Heart left ventricle (tissue), 13 donors: ENCODE measurements around the gene GMPR.

Experiments
- CTCF ChIP-seq, 12 donors: fragments of 200-600 bp; sonication (generic) in 4 of 12; IDR thresholded peaks; one replicate each; pipeline versions ENCODE4 v1.5.0 to v1.8.0; 2018 to 2022; ENCODE audit warnings: antibody characterized with exemption in 12 of 12, mild to moderate bottlenecking in 5 of 12
- POLR2A ChIP-seq, 2 donors: fragments of 450-650 bp; IDR thresholded peaks; one replicate each; pipeline ENCODE4 v1.6.1; 2017; ENCODE audit warnings: antibody characterized with exemption in 2 of 2, mild to moderate bottlenecking in 2 of 2, moderate library complexity in 2 of 2
- donor health status: ischemic (EF 13 %, LVEDD 7.1; RV severe dilation, severe dysfunction).
- donor health status: DM: no; HTN: yes; CAD: no.
- donor health status: DM: no; HTN: no; CAD: no.
- donor health status: ischemic (EF 25% LVEDD 6.9; RV normal size, moderate dysfunction).
- donor health status: ischemic (EF 25% LVEDD 5.7; RV mildly dilated, moderate dysfunction).
- donor health status: ischemic (EF 35%, LVEDD 5.7; RV mildly dilated, moderate dysfunction).
- donor health status: nonischemic (EF 11% LVEDD 7.7; RV severe dilation, severe dysfunction).
- donor health status: DM: yes; HTN: yes; CAD: no.
- donor health status: PGD.
- donor health status: ischemic (EF 29% LVEDD 5.4; RV normal size, mild dysfunction).
- donor health status: nonischemic (EF 23%, LVEDD 6.1; RV moderate dilation, normal function).

GRCh38 chr6:16326971-16327776 is 88.8 kb downstream of the GMPR start:
- TF ChIP-seq CTCF (IDR thresholded peaks at IDR 0.05) (no peak), POLR2A (IDR thresholded peaks at IDR 0.05) (no peak)
